PFSK-1 (cell line): Measurements from ENCODE around the gene FBP2.

Experiments
- FOXP2 ChIP-seq: optimal IDR thresholded peaks from 2 replicates; pipeline ENCODE3; 2011; ENCODE audit warnings: borderline replicate concordance, control low read depth, inconsistent platforms; ENCODE audit not compliant: insufficient read depth; ENCODE audit errors: extremely low read length, extremely low read depth
- POLR2AphosphoS5 ChIP-seq: IDR thresholded peaks from 2 replicates; pipeline ENCODE4 v1.6.1; 2012; ENCODE audit warnings: low read depth, mild to moderate bottlenecking, control low read depth, low read length, moderate library complexity
- SIN3A ChIP-seq: IDR thresholded peaks from 2 replicates; pipeline ENCODE4 v1.6.1; 2012; ENCODE audit warnings: mild to moderate bottlenecking, low read length, moderate library complexity, borderline replicate concordance; ENCODE audit not compliant: insufficient read depth
- TAF1 ChIP-seq: IDR thresholded peaks from 2 replicates; pipeline ENCODE4 v1.6.1; 2012; ENCODE audit warnings: low read length, control low read depth, borderline replicate concordance; ENCODE audit not compliant: insufficient read depth
- TF ChIP-seq, protein P1 (sequence below), 2 experiments: IDR thresholded peaks; 2 replicates each; pipeline versions ENCODE4 v1.6.1 to v1.8.0; 2011 to 2012; ENCODE audit warnings: low read depth in 2 of 2, low read length in 2 of 2, control low read depth in 1 of 2, inconsistent platforms in 1 of 2, mild to moderate bottlenecking in 1 of 2, moderate library complexity in 1 of 2; ENCODE audit not compliant: insufficient read depth in 1 of 2

FBP2 gene

GRCh38 chr9:94639061-94639998 is 45.7 kb upstream of the FBP2 start, which contains the start of gene FBP1:
FBP1 (minus strand) TSS chr9:94639518; CDS start chr9:94639310, 208 bp downstream.
- no peak for TF ChIP-seq SIN3A
- no peak for TF ChIP-seq FOXP2
- TF ChIP-seq, protein P1, sequence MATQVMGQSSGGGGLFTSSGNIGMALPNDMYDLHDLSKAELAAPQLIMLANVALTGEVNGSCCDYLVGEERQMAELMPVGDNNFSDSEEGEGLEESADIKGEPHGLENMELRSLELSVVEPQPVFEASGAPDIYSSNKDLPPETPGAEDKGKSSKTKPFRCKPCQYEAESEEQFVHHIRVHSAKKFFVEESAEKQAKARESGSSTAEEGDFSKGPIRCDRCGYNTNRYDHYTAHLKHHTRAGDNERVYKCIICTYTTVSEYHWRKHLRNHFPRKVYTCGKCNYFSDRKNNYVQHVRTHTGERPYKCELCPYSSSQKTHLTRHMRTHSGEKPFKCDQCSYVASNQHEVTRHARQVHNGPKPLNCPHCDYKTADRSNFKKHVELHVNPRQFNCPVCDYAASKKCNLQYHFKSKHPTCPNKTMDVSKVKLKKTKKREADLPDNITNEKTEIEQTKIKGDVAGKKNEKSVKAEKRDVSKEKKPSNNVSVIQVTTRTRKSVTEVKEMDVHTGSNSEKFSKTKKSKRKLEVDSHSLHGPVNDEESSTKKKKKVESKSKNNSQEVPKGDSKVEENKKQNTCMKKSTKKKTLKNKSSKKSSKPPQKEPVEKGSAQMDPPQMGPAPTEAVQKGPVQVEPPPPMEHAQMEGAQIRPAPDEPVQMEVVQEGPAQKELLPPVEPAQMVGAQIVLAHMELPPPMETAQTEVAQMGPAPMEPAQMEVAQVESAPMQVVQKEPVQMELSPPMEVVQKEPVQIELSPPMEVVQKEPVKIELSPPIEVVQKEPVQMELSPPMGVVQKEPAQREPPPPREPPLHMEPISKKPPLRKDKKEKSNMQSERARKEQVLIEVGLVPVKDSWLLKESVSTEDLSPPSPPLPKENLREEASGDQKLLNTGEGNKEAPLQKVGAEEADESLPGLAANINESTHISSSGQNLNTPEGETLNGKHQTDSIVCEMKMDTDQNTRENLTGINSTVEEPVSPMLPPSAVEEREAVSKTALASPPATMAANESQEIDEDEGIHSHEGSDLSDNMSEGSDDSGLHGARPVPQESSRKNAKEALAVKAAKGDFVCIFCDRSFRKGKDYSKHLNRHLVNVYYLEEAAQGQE (IDR thresholded peaks at IDR 0.05; ENCODE audit: insufficient read depth in 1 of 2, low read depth in 2 of 2, low read length in 2 of 2): no peak
- TF ChIP-seq TAF1: no peak

DNA sequence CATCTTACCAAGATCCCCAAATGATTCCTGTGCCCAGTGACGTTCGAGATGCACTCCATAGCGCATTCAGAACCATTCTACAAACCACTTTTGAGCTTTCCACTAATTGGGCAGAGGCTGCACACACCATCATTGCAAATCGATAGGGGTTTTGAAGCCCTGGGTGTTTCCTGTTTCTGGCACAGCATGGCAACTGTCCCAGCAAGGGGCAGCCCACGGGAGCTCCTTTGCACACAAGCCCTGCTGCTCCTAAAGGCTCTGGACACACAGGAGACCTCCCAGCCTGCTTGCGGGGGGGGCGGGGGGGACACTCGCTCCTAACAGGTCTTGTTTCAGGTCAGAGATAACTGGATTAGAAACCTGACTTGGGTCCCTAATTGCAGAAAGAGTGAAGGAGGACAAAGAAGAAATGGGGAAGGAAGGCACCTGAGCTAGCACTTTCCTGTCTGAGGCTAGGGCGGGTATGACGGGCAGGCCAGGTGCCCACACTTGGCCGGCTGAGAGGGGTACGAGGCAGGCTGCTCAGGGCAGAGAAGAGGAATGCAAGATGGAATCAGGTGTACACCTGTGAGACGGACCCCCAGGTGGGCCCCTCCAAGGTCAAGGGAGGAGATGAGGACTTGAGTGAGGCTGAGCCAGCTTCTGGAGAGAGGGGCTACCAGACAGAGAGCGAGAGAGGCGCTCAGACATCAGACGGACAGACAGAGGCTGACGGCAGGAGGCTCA is 44.9 kb upstream of the FBP2 start:
- TF ChIP-seq, protein P1 (IDR thresholded peaks at IDR 0.05; ENCODE audit: insufficient read depth in 1 of 2, low read depth in 2 of 2, low read length in 2 of 2): no peak
- TF ChIP-seq TAF1 (no peak), FOXP2 (no peak), SIN3A (no peak), POLR2AphosphoS5 (no peak)

DNA sequence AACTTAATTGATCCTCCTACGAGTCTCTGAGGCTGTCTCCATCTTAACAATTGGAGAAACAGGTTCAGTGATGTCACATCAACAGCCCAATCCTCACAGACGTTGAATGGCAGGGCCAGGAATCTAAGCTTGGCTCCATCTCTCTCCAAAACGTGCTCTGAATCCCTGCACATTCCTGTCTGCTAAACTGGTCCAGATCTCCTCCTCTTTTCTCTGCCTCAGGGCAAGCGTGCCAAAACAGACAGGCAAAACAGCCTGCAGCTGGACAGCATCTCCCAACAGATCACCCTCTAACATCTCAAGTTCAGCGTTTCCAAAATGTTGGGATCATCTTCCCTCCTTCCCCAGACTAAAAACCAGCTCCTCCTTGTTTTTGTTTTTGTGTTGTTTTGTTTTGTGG is 39.1 kb upstream of the FBP2 start:
- TF ChIP-seq FOXP2 (no peak), POLR2AphosphoS5 (no peak), SIN3A (no peak), TAF1 (no peak)
- TF ChIP-seq, protein P1 (IDR thresholded peaks at IDR 0.05; ENCODE audit: insufficient read depth in 1 of 2, low read depth in 2 of 2, low read length in 2 of 2): no peak

DNA sequence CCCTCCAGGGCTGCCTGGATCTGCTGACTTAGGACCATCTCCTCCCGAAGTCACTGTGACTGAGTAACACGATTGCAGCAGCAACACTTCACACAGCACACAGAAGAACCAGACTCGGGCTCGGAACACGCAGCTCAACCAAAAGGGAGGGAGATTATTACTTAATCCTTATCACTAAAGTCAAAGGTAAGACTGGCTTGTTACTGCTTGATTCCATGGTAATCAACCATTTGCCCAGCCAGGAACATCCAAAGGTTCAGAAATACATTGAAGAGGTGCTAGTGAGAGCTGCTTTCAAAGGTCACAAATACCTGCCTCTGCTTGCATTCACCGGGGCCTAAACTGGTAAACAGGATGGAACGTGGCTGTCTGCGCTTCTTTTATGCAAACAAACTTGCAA is 38.0 kb upstream of the FBP2 start:
- TF ChIP-seq, protein P1 (IDR thresholded peaks at IDR 0.05; ENCODE audit: insufficient read depth in 1 of 2, low read depth in 2 of 2, low read length in 2 of 2): no peak
- no peak for TF ChIP-seq FOXP2
- no peak for TF ChIP-seq POLR2AphosphoS5
- TF ChIP-seq SIN3A: no peak
- TF ChIP-seq TAF1: no peak
